Keratinocyte (primary cell): Measurements from ENCODE around the gene DAPP1.

ENCODE experiments used
- CTCF ChIP-seq, 3 experiments: IDR thresholded peaks in 1 of 3; conservative IDR thresholded peaks in 1 of 3; optimal IDR thresholded peaks in 1 of 3; 2 replicates in 2 of 3; 3 replicates in 1 of 3; pipeline versions ENCODE3 to v1.5.1; 2011; ENCODE audit warnings: low read length in 3 of 3, mild to moderate bottlenecking in 3 of 3, moderate library complexity in 2 of 3, control low read depth in 1 of 3, inconsistent platforms in 1 of 3; ENCODE audit not compliant: insufficient read depth in 2 of 3; ENCODE audit errors: extremely low read depth in 1 of 3
- EZH2 ChIP-seq: IDR thresholded peaks from one replicate; pipeline ENCODE4 v1.6.1; 2012; ENCODE audit warnings: inconsistent platforms, mild to moderate bottlenecking, low read length, moderate library complexity

- no peak for TF ChIP-seq CTCF (optimal IDR thresholded peaks at IDR 0.05 in 1 of 3, IDR thresholded peaks at IDR 0.05 in 1 of 3, conservative IDR thresholded peaks at IDR 0.05 in 1 of 3; ENCODE audit: extremely low read depth in 1 of 3, insufficient read depth in 2 of 3, low read length in 3 of 3)
- no peak for TF ChIP-seq EZH2
These were observed 13.0 kb upstream of the DAPP1 start for GRCh38 chr4:99803566-99804101.
